Heart left ventricle (tissue), 13 donors: Measurements from ENCODE around the gene MAP3K9.

Experiments used
- CTCF ChIP-seq, 12 donors: fragments of 200-600 bp; sonication (generic) in 4 of 12; IDR thresholded peaks; one replicate each; pipeline versions ENCODE4 v1.5.0 to v1.8.0; 2018 to 2022; ENCODE audit warnings: antibody characterized with exemption in 12 of 12, mild to moderate bottlenecking in 5 of 12
- POLR2A ChIP-seq, 2 donors: fragments of 450-650 bp; IDR thresholded peaks; one replicate each; pipeline ENCODE4 v1.6.1; 2017; ENCODE audit warnings: antibody characterized with exemption in 2 of 2, mild to moderate bottlenecking in 2 of 2, moderate library complexity in 2 of 2
- donor health status: ischemic (EF 13 %, LVEDD 7.1; RV severe dilation, severe dysfunction).
- donor health status: DM: no; HTN: yes; CAD: no.
- donor health status: DM: no; HTN: no; CAD: no.
- donor health status: ischemic (EF 25% LVEDD 6.9; RV normal size, moderate dysfunction).
- donor health status: ischemic (EF 25% LVEDD 5.7; RV mildly dilated, moderate dysfunction).
- donor health status: ischemic (EF 35%, LVEDD 5.7; RV mildly dilated, moderate dysfunction).
- donor health status: nonischemic (EF 11% LVEDD 7.7; RV severe dilation, severe dysfunction).
- donor health status: DM: yes; HTN: yes; CAD: no.
- donor health status: PGD.
- donor health status: ischemic (EF 29% LVEDD 5.4; RV normal size, mild dysfunction).
- donor health status: nonischemic (EF 23%, LVEDD 6.1; RV moderate dilation, normal function).

- no peak for TF ChIP-seq CTCF (IDR thresholded peaks at IDR 0.05)
- TF ChIP-seq POLR2A (IDR thresholded peaks at IDR 0.05), result no peak
Measured at GRCh38 chr14:70754991-70755390, 54.3 kb downstream of the MAP3K9 start.
